ENCODE measurements around the gene HSPA12A. TPM values are rescaled to one million over a fixed set of nuclear protein-coding genes. Genes with fewer than 3 reads are reported as not detected.
A peak's percentile ranks its signal among the peaks of the same experiment; 100 is the strongest.

The HSPA12A gene, protein sequence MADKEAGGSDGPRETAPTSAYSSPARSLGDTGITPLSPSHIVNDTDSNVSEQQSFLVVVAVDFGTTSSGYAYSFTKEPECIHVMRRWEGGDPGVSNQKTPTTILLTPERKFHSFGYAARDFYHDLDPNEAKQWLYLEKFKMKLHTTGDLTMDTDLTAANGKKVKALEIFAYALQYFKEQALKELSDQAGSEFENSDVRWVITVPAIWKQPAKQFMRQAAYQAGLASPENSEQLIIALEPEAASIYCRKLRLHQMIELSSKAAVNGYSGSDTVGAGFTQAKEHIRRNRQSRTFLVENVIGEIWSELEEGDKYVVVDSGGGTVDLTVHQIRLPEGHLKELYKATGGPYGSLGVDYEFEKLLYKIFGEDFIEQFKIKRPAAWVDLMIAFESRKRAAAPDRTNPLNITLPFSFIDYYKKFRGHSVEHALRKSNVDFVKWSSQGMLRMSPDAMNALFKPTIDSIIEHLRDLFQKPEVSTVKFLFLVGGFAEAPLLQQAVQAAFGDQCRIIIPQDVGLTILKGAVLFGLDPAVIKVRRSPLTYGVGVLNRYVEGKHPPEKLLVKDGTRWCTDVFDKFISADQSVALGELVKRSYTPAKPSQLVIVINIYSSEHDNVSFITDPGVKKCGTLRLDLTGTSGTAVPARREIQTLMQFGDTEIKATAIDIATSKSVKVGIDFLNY
- total RNA-seq (2014; rRNA removed) (1.8 and 3.1 TPM in 2 replicates), Bru-seq, nascent RNA (percentile 27 among the genes with signal in this experiment), BruChase-seq, experiment 1, labeled RNA remaining after a 6-hour chase (percentile 25 among the genes with signal in this experiment), BruChase-seq, experiment 2, labeled RNA remaining after a 2-hour chase (percentile 32 among the genes with signal in this experiment)
- long read RNA-seq, partial matches to known transcripts = 0 of 3 reads
- long read RNA-seq, other reads (novel, unspliced or antisense) = 3 of 3 reads

DNA sequence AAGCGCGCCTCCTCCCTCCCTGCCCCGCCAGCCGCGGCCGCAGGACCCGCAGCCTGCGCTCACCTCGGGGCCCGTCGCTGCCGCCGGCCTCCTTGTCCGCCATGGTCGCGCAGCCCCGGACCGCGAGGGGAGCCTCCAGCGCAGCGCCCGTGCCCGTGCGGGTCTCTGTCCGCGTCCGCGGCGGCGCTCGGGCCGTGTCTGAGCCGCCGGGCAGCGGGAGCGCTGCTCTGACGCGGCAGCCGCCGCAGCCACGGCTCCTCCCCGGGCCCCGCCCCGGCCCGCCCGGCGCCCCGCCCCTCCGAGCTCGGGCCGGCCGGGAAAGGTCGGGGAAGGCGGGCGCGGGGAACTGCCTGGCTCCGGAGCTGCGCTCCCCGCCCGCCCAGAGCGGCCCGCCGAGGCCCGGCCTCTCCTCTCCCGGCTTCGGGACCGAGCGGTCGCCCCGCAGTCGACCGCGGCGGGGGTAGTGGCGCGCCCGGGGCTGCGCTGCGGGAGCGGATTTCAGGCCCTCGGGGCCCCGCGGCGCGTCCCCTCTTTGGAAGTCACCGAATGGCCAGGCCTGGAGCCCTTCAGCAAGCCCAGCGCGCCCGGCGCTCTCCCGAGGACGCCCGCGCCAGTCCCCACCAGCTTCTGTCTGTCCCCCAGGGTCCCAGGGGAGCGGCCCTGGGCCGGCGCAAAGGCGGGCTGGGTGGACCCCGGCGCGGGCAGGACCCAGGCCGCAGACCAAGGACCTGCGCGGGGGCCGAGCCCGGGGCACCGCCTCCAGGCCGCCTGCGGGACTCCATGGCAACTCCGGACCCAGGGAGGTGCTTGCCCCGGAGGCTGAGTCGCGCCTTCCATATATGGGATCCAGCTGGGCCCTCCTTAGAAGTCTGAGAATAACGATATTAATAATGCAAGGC is at the start of gene HSPA12A:
HSPA12A (minus strand) TSS at position 200 of the 899 bp plus-strand sequence; CDS start at position 103, 97 bp downstream.
- Histone ChIP-seq H3K9me2 (replicated peaks; ENCODE audit: low read length) (no peaks in the 10 kb centered on the region), H3F3A (ENCODE audit: low read length, unreplicated experiment) (no peaks in the 10 kb centered on the region), H3K4me3 (ENCODE audit: low read length) (peak within 1 kb of the TSS; percentile 70), H3K4me2 (ENCODE audit: low read length) (peak within 1 kb of the TSS; percentile 85), H3K36me3 (ENCODE audit: low read depth, low read length) (no peaks in the 10 kb centered on the region), H3K9me3 (ENCODE audit: low read length) (no peaks in the 10 kb centered on the region), H3K27ac (ENCODE audit: low read length) (no peak within 1 kb of the TSS), H3K79me2 (ENCODE audit: low read length) (no peaks in the 10 kb centered on the region), H3K27me3 (ENCODE audit: low read length) (no peaks in the 10 kb centered on the region), H2AFZ (ENCODE audit: low read length) (peak within 1 kb of the TSS; percentile 79), H3K9ac (ENCODE audit: low read length) (peak within 1 kb of the TSS; percentile 56), H4K20me1 (ENCODE audit: low read length) (no peaks in the 10 kb centered on the region), H3K4me1 (ENCODE audit: insufficient read depth, low read length) (no peaks in the 10 kb centered on the region)
- BruUV-seq (replicated peaks) = no TSS peak
- intact Hi-C loops (cut with micrococcal nuclease) = no loop called here
- peak; percentile 73 for DNase-seq
- TF ChIP-seq EZH2phosphoT487 (IDR thresholded peaks at IDR 0.05; ENCODE audit: borderline replicate concordance, low read length) (no peak), EZH2 (IDR thresholded peaks at IDR 0.05; ENCODE audit: low read length, unreplicated experiment) (no peak), CTCF (conservative IDR thresholded peaks at IDR 0.05; ENCODE audit: low read depth, low read length) (no peak)
- CTCF ChIA-PET = interaction anchor here (0.6 kb wide), 3 partner anchors 49 to 308 kb away, joined by 3 to 7 read pairs (median 6); no protein-coding TSS in a partner anchor
- peak; percentile 93 for ATAC-seq
- POLR2A ChIA-PET (ENCODE audit: unreplicated experiment) = no interaction called here

- Histone ChIP-seq H3K79me2 (ENCODE audit: low read length) (no peaks in the 10 kb centered on the region), H3K9me2 (replicated peaks; ENCODE audit: low read length) (no peaks in the 10 kb centered on the region), H3K9ac (ENCODE audit: low read length) (no peak overlapping the region), H3K27ac (ENCODE audit: low read length) (no peak overlapping the region), H3K9me3 (ENCODE audit: low read length) (no peaks in the 10 kb centered on the region), H3K36me3 (ENCODE audit: low read depth, low read length) (no peaks in the 10 kb centered on the region), H3K4me3 (ENCODE audit: low read length) (no peak overlapping the region), H3F3A (ENCODE audit: low read length, unreplicated experiment) (no peaks in the 10 kb centered on the region), H4K20me1 (ENCODE audit: low read length) (no peaks in the 10 kb centered on the region), H2AFZ (ENCODE audit: low read length) (no peak overlapping the region), H3K4me2 (ENCODE audit: low read length) (no peak overlapping the region), H3K27me3 (ENCODE audit: low read length) (no peaks in the 10 kb centered on the region), H3K4me1 (ENCODE audit: insufficient read depth, low read length) (no peaks in the 10 kb centered on the region)
- ATAC-seq (no peak), DNase-seq (no peak)
- ChIA-PET CTCF (interaction anchor here (0.5 kb wide), 1 partner anchor 49 kb away, joined by 6 read pairs; no protein-coding TSS in a partner anchor), POLR2A (ENCODE audit: unreplicated experiment) (no interaction called here)
- intact Hi-C loops (cut with micrococcal nuclease) = no loop called here
- TF ChIP-seq CTCF (conservative IDR thresholded peaks at IDR 0.05; ENCODE audit: low read depth, low read length) = no peak
- no peak for TF ChIP-seq EZH2phosphoT487 (IDR thresholded peaks at IDR 0.05; ENCODE audit: borderline replicate concordance, low read length)
- TF ChIP-seq EZH2 (IDR thresholded peaks at IDR 0.05; ENCODE audit: low read length, unreplicated experiment) = no peak
- no TSS peak for BruUV-seq (replicated peaks)
Observed at GRCh38 chr10:116791241-116791640, 48.9 kb upstream of the HSPA12A start.
